Activated T-cell treated with anti-CD3 and anti-CD28 coated beads for 1 hour (primary cell): Measurements from ENCODE around the gene MYMX.
"Not testable (repeated sequence)": the region's sequence is repeated elsewhere in the genome, so short reads cannot be mapped to it uniquely, and the experiment has no call there.

Experiments used
- DNase-seq: peaks from one replicate; pipeline ENCODE4 v3.0.0-alpha.2; 2020; ENCODE audit warnings: low read depth

MYMX gene

DNA sequence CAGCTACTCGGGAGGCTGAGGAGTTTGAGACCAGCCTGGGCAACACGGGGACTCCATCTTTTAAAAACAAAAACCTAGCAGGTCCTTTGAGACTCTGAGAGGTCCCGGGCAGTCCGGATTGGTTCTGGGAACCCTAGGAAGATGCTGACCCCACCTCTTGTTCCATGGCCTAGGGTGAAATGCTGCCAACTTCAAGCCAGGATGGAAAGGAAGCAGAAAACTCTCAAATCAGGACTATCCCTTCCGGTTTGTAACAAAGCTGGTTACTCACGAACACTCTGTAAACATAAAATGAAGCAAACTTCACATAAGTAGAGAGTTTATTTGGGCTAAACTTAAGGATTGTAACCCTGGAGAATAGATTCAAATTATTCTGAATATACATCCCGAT, 30.1 kb upstream of the MYMX start:
- no peak for DNase-seq

DNA sequence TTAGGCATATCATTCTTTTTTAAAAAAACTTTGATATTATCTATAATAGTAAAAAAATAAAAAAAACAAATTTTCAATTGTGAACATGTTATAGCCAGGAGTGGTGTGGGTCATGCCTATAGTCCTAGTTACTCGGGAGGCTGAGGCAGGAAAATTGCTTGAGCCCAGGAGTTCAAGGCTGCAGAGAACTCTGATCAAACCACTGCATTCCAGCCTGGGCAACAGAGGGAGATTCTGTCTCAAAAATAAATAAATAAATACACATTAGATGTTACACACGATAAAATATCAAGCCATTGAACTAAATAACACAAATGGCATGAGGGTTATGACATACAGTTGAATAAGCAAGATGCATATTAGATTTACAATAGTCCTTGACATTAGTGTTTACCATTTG, 27.9 kb upstream of the MYMX start:
- no peak for DNase-seq

DNA sequence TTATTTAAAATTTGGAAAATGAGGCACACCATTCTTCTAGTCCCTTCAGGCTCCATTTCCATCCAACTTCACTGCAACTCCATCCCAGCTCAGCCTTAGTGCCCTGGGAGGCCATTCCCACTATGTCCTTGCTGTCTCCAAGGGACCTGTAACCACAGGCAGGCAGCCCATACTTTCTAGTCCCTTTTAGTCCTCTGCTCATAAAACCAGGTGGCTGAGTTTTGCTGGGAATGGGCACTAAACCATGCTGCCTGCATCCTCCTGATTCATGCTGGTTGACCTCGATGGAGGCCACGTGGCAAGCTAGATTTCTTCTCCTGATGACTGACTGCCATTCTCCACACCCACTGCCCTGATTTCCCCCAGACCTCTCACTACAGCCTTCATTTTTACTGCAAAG, 27.5 kb upstream of the MYMX start:
- DNase-seq: no peak

DNA sequence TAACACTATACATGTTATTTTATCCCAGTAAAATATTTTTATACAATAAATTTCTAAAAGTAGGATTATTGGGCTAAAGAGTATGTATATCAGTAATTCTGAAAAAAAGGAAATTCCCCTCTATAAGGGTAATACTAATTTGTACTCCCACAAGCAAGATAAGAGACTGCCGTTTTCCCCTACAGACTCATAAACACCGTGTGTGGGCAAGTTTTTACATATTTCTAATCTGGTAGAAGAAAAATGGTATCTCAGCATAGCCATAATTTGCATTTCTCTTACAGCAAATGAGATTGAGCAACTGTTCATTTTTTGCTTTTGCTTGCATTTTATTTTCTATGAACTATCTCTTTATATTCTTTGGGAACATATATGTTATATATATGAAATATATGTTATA, 26.0 kb upstream of the MYMX start:
- no peak for DNase-seq

DNA sequence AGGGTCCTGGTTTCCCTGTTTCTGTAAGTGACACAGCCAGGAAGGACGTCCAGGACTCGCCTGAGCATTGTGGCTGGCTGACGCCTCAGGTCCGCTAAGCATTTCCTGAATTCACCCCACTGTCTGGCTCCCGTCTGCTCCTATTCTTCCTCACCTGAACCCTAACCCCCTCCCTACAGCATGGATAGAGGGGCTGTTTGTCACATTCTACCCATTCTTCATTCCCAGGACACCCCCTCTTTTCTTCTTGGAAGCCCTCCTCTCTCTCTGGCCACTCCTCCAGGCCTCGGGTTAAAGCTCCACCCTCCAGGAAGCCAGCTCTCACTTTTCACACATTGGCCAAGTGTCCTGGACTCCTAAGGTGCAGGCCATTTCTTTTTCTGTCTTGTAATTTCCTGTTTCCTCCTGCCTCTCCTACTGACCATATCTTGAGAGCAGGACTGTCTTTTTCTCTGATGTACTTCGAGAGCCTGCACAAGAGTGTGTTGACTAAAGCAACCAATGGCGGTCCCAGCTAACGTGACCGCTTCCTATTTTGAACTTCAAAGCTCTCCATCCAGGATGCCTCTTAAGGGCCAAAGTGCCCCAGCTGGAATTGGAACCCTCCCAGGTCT, 24.2 kb upstream of the MYMX start:
- no peak for DNase-seq

DNA sequence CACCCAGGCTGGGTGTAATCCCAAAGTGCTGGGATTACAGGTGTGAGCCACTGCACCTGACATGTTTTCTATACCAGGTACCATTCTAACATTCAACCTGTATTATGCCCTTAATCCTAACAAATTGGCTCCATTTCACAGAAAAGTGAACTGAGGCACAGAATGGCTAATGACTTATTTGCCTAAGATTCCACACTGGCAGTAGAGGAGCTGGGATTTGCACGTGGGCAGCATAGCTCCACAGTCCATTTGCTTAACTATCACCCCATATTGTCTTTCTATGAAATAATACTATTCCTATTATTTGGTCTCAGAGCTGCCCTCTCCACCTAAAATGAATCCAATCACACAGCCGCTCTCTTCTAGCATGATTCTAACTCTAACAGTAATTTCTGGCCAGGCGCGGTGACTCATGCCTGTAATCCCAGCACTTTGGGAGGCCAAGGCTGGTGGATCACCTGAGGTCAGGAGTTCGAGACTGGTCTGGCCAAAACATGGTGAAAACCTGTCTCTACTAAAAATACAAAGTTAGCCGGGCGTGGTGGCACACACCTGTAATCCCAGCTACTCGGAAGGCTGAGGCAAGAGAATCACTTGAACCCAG, 23.3 kb upstream of the MYMX start:
- DNase-seq: no peak

DNA sequence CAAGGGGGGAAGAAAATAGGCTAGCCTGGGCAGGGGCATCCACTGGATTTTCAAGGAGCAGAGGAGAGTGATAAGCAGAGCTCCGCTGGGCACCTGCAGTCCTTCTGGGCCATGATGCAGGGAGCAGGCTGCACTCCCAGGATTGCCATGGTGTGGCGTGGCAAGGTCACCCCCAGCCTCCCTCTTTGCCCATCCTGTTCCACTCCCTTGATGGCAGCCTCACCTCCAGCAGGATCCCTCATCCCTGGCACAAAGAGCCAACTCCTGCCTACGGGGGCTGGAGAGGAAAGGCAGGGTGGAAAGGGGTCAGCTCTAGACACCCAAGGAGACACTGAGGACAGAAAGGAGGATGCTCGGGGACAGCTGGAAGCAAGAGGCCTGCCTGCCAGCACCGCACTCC, 22.4 kb upstream of the MYMX start:
- DNase-seq: no peak

DNA sequence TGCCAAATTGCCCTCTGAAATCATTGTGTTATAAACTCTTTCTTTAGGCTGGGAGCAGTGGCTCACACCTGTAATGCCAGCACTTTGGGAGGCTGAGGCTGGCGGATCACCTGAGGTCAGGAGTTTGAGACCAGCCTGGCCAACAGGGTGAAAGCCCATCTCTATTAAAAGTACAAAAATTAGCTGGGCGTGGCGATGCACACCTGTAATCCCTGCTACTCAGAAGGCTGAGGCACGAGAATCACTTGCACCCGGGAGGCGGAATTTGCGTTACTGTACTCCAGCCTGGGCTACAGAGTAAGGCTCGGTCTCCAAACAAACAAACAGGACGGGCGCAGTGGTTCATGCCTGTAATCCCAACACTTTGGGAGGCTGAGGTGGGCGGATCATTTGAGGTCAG, 20.4 kb upstream of the MYMX start:
- DNase-seq: not testable (repeated sequence)

DNA sequence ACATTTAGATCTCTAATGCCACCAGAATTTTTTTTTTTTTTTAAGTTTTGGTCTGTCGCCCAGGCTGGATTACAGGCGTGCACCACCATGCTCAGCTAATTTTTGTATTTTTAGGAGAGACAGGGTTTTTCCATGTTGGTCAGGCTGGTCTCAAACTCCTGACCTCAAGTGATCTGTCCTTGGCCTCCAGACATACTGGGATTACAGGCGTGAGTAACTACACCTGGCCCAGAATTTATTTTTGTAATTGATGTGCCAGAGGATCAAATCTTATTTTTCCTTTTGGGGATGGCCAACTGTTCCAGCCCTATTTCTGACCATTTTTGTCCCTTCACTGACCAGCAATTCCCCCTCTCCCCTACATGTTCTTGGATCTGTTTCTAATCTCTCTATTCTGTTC, 18.0 kb upstream of the MYMX start:
- DNase-seq: no peak

DNA sequence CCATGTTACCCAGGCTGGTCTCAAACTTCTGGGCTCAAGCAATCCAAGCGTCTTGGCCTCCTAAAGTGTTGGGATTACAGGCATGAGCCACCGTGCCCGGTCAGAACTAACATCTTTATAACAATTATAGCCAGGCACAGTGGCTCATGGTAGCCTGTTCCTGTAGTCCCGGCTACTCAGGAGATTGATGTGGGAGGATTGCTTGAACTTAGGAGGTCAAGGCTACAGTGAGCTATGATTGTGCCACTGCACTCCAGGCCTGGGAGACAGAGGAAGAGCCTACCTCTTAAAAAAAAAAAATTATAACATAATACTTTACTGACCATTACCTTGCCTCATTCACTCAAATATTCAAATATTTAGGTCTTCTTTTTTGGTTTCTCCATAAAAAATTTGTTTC, 16.8 kb upstream of the MYMX start:
- no peak for DNase-seq

DNA sequence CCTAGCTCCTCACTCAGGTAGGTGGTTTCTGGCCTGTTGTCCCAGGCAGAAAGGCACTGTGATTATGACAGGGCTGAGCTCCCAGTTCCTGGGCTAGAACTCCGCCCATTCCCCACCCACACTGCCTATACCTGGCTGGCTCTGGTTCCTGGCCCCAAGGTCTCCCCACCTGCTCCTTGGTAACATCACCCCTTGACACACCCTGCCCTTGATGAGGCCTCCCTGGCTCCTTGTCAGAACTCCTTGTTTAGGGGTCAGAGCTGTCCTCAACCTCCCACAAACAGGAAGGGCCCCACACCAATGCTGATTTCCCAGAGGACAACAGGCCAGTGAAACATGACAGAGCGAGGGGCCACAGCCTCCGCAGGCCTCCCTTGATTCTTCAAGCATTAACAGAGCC, 15.5 kb upstream of the MYMX start:
- no peak for DNase-seq

DNA sequence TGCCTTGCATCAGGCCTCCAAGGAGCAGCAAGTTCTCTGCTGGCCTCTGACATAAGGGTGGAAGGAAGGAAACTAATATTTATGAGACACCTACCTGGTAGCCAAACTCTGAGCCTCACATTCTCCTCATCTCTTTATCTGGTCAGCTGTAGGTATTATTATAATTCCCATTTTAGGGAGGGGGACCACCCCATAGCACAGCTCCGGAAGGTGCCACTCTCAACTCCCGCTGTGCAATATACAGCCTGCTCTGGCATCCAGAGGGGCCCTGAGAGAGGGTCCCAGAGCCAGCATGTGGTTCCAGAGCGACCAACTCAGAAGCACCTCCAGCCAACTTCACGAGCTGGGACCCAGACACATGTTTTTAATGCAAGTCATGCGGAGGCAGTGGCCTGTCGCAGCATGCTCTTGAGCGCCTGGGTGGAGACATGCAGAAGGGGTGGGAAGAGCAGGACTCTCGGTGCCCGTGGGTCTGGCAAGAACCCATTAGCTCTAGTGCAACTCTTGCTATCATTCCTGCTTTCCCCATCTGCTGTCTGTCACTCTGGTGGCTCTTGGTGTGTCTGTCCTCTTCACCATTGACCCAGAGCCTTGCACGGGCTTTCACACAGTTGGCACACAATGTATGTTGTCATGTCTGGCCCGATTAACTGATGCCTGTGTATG, 15.0 kb upstream of the MYMX start:
- no peak for DNase-seq

DNA sequence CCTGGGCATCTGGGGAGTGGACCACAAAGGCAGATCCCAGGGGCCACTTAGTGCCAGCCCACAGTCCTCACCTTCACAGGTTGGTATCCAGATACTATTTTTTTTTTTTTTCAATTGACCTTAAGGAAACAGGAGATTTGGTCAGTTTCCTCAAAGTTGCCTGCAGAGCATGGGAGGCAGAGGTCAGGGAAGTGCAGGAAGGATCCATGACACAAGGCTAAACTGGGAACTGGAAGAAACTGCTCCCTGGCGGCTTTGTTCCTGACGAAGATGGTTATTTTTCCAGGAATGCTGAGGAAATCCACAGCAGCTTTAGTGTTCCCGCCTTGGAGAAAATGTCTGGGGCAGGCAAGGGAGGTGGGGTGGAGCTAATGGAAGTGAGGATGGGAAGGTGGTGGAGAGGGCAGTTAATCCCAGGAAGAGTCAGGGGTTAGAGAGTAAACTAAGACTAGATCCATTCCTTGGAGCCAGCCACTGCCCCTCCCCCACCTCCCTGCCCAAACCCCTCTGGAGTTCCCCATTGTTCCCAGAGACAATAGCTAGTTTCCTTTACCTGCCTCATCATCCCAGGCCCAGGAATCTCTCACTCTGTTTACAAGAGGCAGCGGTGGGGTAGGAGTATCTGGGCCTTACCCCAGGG, 14.3 kb upstream of the MYMX start:
- no peak for DNase-seq

DNA sequence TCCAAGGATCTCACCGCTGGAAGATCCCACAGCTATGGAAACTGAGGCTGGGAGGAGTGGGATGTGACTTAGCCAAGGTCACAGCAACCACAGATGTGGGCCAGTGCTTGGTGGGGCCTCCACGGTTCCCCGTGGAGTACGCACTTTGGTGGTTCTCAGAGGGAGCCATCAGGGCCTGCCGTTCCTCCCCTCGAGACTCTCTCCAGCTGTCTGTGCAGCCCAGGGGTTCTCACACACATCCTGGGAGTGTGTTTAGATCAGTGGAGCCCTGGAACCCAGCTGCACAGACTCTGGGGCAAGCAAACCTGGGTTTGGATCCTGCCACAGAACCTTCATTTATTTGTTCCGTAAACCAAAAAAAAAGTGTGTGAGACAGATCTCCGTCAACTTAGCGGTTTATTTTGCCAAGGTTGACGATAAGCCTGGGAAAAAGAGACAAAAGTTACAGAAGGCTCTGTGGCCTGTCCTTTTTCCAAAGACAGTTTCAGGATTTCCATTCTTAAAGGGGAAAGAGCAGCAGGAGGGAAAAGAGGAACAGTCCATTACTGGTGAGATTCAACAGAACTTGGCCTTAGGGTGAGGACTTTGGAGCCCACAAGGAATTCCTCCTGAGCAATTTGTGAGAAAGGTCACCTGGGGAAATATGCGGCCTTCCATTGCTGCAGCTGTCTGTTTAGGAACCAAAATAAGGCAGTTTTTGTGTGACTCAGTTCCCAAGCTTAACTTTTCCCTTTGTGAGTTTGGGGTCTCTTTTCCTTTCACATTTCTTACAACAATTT, 13.6 kb upstream of the MYMX start:
- DNase-seq: no peak

DNA sequence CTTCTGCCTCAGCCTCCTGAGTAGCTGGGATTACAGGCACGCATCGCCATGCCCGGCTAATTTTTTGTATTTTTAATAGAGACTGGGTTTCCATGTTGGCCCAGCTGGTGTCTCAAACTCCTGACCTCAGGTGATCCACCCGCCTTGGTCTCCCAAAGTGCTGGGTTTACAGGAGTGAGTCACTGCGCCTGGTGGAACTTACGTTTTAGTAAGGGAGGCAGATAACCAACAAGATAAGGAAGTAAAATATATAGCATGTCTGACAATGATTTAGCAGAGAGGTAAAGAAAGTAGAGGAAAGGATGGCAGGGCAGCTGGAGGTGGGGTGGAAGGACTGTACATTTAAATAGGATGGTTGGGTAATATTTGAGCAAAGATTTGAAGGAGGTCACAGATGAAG, 12.8 kb upstream of the MYMX start:
- DNase-seq: no peak

DNA sequence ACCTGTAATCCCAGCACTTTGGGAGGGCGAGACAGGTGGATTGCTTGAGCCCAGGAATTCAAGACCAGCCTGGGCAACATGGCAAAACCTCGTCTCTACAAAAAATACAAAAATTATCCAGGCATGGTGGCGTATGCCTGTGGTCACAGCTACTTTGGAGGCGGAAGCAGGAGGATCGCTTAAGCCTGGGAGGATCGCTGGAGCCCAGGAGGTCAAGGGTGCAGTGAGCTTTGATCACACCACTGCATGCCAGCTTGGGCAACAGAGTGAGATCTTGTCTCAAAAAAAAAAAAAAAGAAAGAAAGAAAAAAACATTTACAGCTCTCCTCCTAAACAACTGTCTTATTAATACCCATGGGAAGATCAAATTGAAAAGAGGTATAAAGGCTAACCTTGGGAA, 8.8 kb upstream of the MYMX start:
- DNase-seq: no peak

DNA sequence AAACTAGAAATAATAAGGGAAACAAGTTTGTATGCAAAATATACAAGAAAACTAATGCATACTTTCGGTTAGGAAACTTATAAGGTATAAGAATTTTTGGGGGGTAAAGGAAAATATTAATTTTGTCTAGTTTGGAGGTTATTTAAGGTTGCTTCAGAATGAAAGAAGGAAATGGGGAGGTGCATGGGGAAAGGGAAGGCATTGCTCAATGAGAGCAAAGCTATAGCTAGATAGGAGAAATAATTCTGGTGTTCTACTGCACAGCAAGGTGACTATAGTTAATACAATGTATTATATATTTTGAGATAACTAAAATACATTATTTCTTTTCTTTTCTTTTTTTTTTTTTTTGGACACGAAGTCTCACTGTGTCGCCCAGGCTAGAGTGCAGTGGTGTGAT, 5.4 kb upstream of the MYMX start:
- no peak for DNase-seq

DNA sequence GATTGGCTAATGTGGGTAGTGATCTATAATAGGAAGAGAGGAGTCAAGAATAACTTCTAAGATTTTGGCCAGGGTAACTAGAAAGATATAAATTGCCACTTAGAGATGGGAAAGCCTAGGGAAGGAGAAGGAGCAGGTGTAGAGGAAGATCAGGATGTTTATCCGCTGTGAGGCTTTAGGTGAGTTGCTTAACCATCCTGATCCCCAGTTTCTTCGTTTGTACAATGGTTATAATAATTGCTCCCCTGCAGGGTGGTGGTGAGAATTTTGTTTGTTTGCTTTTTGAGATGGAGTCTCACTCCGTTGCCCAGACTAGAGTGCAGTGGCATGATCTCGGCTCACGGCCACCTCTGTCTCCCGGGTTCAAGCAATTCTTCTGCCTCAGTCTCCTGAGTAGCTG, 2.4 kb upstream of the MYMX start:
- no peak for DNase-seq

DNA sequence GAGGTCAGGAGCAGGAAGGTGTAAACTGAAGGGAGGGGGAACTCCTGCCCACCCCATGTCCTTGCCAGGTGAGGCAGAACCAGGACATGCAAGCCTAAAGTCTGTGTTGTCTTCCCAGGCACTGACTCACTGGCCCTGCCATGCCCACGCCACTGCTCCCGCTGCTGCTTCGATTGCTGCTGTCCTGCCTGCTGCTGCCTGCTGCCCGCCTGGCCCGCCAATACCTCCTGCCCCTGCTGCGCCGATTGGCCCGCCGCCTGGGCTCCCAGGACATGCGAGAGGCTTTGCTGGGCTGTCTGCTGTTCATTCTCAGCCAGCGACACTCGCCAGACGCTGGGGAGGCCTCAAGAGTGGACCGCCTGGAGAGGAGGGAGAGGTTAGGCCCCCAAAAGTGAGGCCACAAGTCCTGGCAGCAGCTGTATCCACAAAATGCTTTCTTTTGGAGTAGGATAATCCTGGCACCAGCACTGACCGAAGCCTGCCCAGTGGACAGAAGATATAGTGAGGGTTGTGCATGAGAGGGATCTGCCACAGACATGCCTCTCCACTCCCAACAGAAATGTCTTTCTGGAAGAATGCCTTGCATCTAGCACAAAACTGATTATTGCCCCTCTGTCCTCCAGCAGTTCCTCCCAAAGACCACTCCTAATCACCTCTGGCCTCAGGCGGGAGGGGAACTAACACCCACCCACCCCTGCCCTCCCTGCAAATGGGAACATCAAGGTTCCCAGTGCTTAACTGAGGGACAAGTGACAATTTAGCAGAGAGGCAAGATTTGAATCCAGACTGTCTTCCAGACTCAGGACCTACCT, 812 bp downstream of the MYMX start:
- DNase-seq: no peak

DNA sequence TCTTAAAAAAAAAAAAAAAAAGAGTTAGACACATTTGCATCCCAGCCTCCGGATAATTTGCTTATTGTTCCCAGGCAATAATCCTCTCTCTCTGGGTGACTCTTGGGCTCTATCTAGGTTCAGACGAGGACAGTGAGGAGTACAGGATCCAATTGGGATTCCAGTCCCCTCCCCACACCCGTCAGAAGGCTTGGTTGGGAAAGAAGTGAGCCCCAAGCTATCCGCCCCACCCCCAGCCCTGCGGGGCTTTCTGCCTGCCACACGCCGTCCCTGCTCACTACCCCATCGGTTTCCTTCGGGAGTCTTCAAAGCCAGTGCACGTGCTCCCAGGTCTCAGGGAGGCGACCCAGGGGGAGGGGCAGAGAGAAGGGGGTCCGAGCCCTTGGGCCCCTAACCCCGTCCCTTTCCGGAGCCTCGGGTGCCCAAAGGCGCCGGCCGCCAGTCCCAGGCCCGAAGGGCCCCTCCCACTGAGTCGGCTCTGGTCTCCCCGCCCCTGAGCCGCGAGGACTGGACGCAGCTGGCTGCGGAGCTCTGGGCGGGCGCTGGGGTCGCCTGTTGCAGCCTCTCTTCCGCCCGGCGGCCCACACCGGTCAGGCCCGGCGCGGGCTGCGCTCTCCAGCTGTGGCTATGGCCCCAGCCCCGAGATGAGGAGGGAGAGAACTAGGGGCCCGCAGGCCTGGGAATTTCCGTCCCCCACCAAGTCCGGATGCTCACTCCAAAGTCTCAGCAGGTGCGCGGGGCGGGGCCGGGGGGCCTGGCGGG, 2.5 kb downstream of the MYMX start:
- DNase-seq: no peak
